Omental fat pad (tissue), 4 donors: ENCODE data around the gene CRLF1. TPM values are rescaled to one million over a fixed set of nuclear protein-coding genes. Genes with fewer than 3 reads are reported as not detected.

Experiments
- ATAC-seq: fragments of 150-250 bp; one replicate; pipeline ENCODE4 v1.9.1; 2016; ENCODE audit warnings: mild to moderate bottlenecking, moderate library complexity; ENCODE audit not compliant: low FRiP score
- DNase-seq: peaks from one replicate; pipeline ENCODE4 v3.0.0-alpha.2; 2019; ENCODE audit warnings: low spot score
- CTCF ChIP-seq, 3 donors: fragments of 450-650 bp; IDR thresholded peaks; one replicate each; pipeline ENCODE4 v1.5.1; 2016 to 2017; ENCODE audit warnings: antibody characterized with exemption in 3 of 3, mild to moderate bottlenecking in 3 of 3, moderate library complexity in 2 of 3
- small RNA-seq: library from RNA; depleted of rRNA; stranded (forward); fragments of <200 nt; gene quantifications from one replicate; pipeline ENCODE3, GENCODE V24; 2016
- total RNA-seq, 4 donors: library from RNA; depleted of rRNA; stranded (reverse); fragments of >200 nt; gene quantifications; one replicate each; pipeline ENCODE4 v1.1.0, GENCODE V29; 2016

The CRLF1 gene
- total RNA-seq, 4 donors from 2014 or later, result 6.3 to 115 (median 10.9) TPM

- DNase-seq (no peak), ATAC-seq (peak; percentile 37)
- TF ChIP-seq CTCF (IDR thresholded peaks at IDR 0.05), result no peak
Observed at GRCh38 chr19:18543814-18544475, 62.7 kb downstream of the CRLF1 start.

Small RNAs within 50 kb of the gene (small RNA-seq; reads per million reads assigned to genes)
- gene RN7SL155P, result not detected

Other genes starting within 250 kb of the CRLF1 start
- gene GDF15, start 220.6 kb downstream of the CRLF1 start, total RNA-seq, result 1 to 10 TPM; 1.9 to 4.6 (median 3.0) TPM
- 10 to 100 TPM; 11.8 to 37.2 (median 28.8) TPM for gene LRRC25, start 209.2 kb downstream of the CRLF1 start, total RNA-seq
- 10 to 100 TPM; 29.9 to 62.9 (median 43.7) TPM for gene SSBP4, start 187.4 kb downstream of the CRLF1 start, total RNA-seq
- 10 to 100 TPM; 20.0 to 36.7 (median 29.8) TPM for gene ISYNA1, start 168.7 kb downstream of the CRLF1 start, total RNA-seq
- 10 to 100 TPM; 18.1 to 43.1 (median 24.8) TPM for gene ELL, start 84.7 kb downstream of the CRLF1 start, total RNA-seq
- 100 to 1,000 TPM; 193 to 275 (median 236) TPM for gene FKBP8, start 63.2 kb downstream of the CRLF1 start, total RNA-seq
- gene KXD1, start 48.9 kb downstream of the CRLF1 start, total RNA-seq, result 100 to 1,000 TPM in 3 of 4 donors, 10 to 100 TPM in 1; 96.9 to 140 (median 102) TPM
- gene UBA52, start 34.9 kb downstream of the CRLF1 start, total RNA-seq, result 100 to 1,000 TPM; 600 to 891 (median 689) TPM
- gene REX1BD, start 18.0 kb downstream of the CRLF1 start, total RNA-seq, result 100 to 1,000 TPM in 2 of 4 donors, 10 to 100 TPM in 2; 79.5 to 127 (median 101) TPM
- under 1 TPM in 2 of 4 donors, not detected in 2; 0.28 to 0.79 TPM for gene TMEM59L, start 6.1 kb upstream of the CRLF1 start, total RNA-seq
- gene KLHL26, start 30.2 kb upstream of the CRLF1 start, total RNA-seq, result 10 to 100 TPM in 3 of 4 donors, 1 to 10 TPM in 1; 6.3 to 17.8 (median 11.6) TPM
- 1 to 10 TPM; 2.8 to 6.5 (median 5.6) TPM for gene CRTC1, start 76.9 kb upstream of the CRLF1 start, total RNA-seq
- 1 to 10 TPM; 1.1 to 1.9 (median 1.3) TPM for gene COMP, start 184.5 kb upstream of the CRLF1 start, total RNA-seq
- 100 to 1,000 TPM in 2 of 4 donors, 10 to 100 TPM in 2; 67.3 to 113 (median 96.0) TPM for gene UPF1, start 225.2 kb upstream of the CRLF1 start, total RNA-seq